Measurements from ENCODE around the gene ASPG. TPM values are rescaled to one million over a fixed set of nuclear protein-coding genes. Genes with fewer than 3 reads are reported as not detected.

The ASPG gene
- total RNA-seq, 1 experiment from 2014 or later: not detected

GRCh38 chr14:104119488-104120251 lies 34.2 kb downstream of the ASPG start:
- no peaks in the 10 kb centered on the region for H3K4me1 ChIP-seq (ENCODE audit: control insufficient read depth, insufficient read depth, low read length)
- CTCF ChIA-PET: no interaction called here

GRCh38 chr14:104120281-104120741 lies 34.8 kb downstream of the ASPG start:
- H3K36me3 ChIP-seq (ENCODE audit: control insufficient read depth, insufficient read depth, low read length): no peaks in the 10 kb centered on the region; the same call in 1 of the 2 replicates
- H3K27ac ChIP-seq (ENCODE audit: low read length): no peak overlapping the region
- in situ Hi-C loops (cut with HindIII; ENCODE audit: low pct_unique_long_range_greater_than_20kb, low sequenced_read_pairs): no loop called here
- no peak overlapping the region for H3K4me3 ChIP-seq (ENCODE audit: low read depth in 2 of 2, low read length in 2 of 2)
- intact Hi-C loops (cut with micrococcal nuclease; ENCODE audit: unreplicated experiment): no loop called here
- no peaks in the 10 kb centered on the region for H3K4me1 ChIP-seq (ENCODE audit: control insufficient read depth, insufficient read depth, low read length)
- BruUV-seq (replicated peaks): no TSS peak
- ChIA-PET POLR2A (no interaction called here), CTCF (no interaction called here)
- ATAC-seq: no peak
- no peak for DNase-seq (ENCODE audit: low read depth, low spot score)
- TF ChIP-seq, protein P1, sequence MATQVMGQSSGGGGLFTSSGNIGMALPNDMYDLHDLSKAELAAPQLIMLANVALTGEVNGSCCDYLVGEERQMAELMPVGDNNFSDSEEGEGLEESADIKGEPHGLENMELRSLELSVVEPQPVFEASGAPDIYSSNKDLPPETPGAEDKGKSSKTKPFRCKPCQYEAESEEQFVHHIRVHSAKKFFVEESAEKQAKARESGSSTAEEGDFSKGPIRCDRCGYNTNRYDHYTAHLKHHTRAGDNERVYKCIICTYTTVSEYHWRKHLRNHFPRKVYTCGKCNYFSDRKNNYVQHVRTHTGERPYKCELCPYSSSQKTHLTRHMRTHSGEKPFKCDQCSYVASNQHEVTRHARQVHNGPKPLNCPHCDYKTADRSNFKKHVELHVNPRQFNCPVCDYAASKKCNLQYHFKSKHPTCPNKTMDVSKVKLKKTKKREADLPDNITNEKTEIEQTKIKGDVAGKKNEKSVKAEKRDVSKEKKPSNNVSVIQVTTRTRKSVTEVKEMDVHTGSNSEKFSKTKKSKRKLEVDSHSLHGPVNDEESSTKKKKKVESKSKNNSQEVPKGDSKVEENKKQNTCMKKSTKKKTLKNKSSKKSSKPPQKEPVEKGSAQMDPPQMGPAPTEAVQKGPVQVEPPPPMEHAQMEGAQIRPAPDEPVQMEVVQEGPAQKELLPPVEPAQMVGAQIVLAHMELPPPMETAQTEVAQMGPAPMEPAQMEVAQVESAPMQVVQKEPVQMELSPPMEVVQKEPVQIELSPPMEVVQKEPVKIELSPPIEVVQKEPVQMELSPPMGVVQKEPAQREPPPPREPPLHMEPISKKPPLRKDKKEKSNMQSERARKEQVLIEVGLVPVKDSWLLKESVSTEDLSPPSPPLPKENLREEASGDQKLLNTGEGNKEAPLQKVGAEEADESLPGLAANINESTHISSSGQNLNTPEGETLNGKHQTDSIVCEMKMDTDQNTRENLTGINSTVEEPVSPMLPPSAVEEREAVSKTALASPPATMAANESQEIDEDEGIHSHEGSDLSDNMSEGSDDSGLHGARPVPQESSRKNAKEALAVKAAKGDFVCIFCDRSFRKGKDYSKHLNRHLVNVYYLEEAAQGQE (IDR thresholded peaks at IDR 0.05; ENCODE audit: insufficient read depth in 1 of 2, low read depth in 2 of 2, low read length in 1 of 2): no peak
- no peak for TF ChIP-seq CTCF (IDR thresholded peaks at IDR 0.05)
- no peaks in the 10 kb centered on the region; the same call in 1 of the 2 replicates for H3K27me3 ChIP-seq (ENCODE audit: control insufficient read depth, insufficient read depth, low read length)
- peaks cover 11% of the 10 kb centered on the region; the same call in 1 of the 2 replicates for H3K9me3 ChIP-seq (ENCODE audit: control insufficient read depth, insufficient read depth, low read depth, low read length)

More at GRCh38 chr14:104119488-104120251, 34.2 kb downstream of the ASPG start:
- Histone ChIP-seq H3K27me3 (ENCODE audit: control insufficient read depth, insufficient read depth, low read length) (no peaks in the 10 kb centered on the region; the same call in 1 of the 2 replicates), H3K9me3 (ENCODE audit: control insufficient read depth, insufficient read depth, low read depth, low read length) (peaks cover 7% of the 10 kb centered on the region; the same call in 1 of the 2 replicates), H3K4me3 (ENCODE audit: low read depth in 2 of 2, low read length in 2 of 2) (no peak overlapping the region), H3K36me3 (ENCODE audit: control insufficient read depth, insufficient read depth, low read length) (no peaks in the 10 kb centered on the region; the same call in 1 of the 2 replicates), H3K27ac (ENCODE audit: low read length) (no peak overlapping the region)
- ATAC-seq: no peak
- in situ Hi-C loops (cut with HindIII; ENCODE audit: low pct_unique_long_range_greater_than_20kb, low sequenced_read_pairs): no loop called here
- intact Hi-C loops (cut with micrococcal nuclease; ENCODE audit: unreplicated experiment): no loop called here
- TF ChIP-seq CTCF (IDR thresholded peaks at IDR 0.05) (no peak), POLR2AphosphoS5 (IDR thresholded peaks at IDR 0.05; ENCODE audit: low read depth, low read length) (no peak), SIN3A (IDR thresholded peaks at IDR 0.05; ENCODE audit: borderline replicate concordance, insufficient read depth, low read depth, low read length) (no peak), TCF7L2 (IDR thresholded peaks at IDR 0.05; ENCODE audit: low read depth, low read length) (no peak)
- TF ChIP-seq, protein P1 (IDR thresholded peaks at IDR 0.05; ENCODE audit: insufficient read depth in 1 of 2, low read depth in 2 of 2, low read length in 1 of 2): no peak
- no peak for DNase-seq (ENCODE audit: low read depth, low spot score)
- POLR2A ChIA-PET: no interaction called here
- no TSS peak for BruUV-seq (replicated peaks)

All from Panc1 (cell line).